Liver (tissue), 9 donors: ENCODE measurements around the gene CAPZB. TPM values are rescaled to one million over a fixed set of nuclear protein-coding genes. Genes with fewer than 3 reads are reported as not detected.

Experiments used
- DNase-seq: peaks from one replicate; pipeline ENCODE4 v3.0.0-alpha.2; 2017; ENCODE audit warnings: low spot score
- H3K27ac ChIP-seq, 2 donors: one replicate each; pipeline ENCODE4 v1.7.0; 2013; ENCODE audit warnings: inconsistent platforms in 2 of 2, low read length in 2 of 2, control low read depth in 1 of 2, low read depth in 1 of 2, mild to moderate bottlenecking in 1 of 2
- H3K27me3 ChIP-seq, 4 donors: one replicate each; pipeline versions ENCODE4 v1.6.1 to v1.7.0; 2013; ENCODE audit warnings: low read length in 3 of 4, inconsistent platforms in 1 of 4, mild to moderate bottlenecking in 1 of 4, moderate library complexity in 1 of 4; ENCODE audit not compliant: control insufficient read depth in 4 of 4, insufficient read depth in 4 of 4
- H3K36me3 ChIP-seq, 4 donors: one replicate each; pipeline versions ENCODE4 v1.6.1 to v1.7.0; 2013; ENCODE audit warnings: low read length in 3 of 4, mild to moderate bottlenecking in 3 of 4, low read depth in 1 of 4, moderate library complexity in 1 of 4; ENCODE audit not compliant: control insufficient read depth in 4 of 4, insufficient read depth in 3 of 4
- H3K4me1 ChIP-seq, 4 donors: one replicate each; pipeline versions ENCODE4 v1.6.1 to v1.7.0; 2013; ENCODE audit warnings: low read length in 3 of 4, mild to moderate bottlenecking in 3 of 4, moderate library complexity in 1 of 4; ENCODE audit not compliant: control insufficient read depth in 4 of 4, insufficient read depth in 4 of 4
- H3K4me3 ChIP-seq, 3 donors: one replicate each; pipeline versions ENCODE4 v1.6.1 to v1.7.0; 2013; ENCODE audit warnings: low read length in 3 of 3, control low read depth in 1 of 3, low read depth in 1 of 3, mild to moderate bottlenecking in 1 of 3
- H3K9ac ChIP-seq, 2 donors: one replicate each; pipeline ENCODE4 v1.7.0; 2013; ENCODE audit warnings: low read length in 2 of 2, mild to moderate bottlenecking in 2 of 2, moderate library complexity in 2 of 2, control low read depth in 1 of 2, low read depth in 1 of 2
- H3K9me3 ChIP-seq, 4 donors: one replicate each; pipeline versions ENCODE4 v1.6.1 to v1.7.0; 2013; ENCODE audit warnings: low read length in 3 of 4; ENCODE audit not compliant: control insufficient read depth in 4 of 4
- ATF3 ChIP-seq: IDR thresholded peaks from 2 replicates; pipeline ENCODE4 v1.6.1; 2016; ENCODE audit warnings: antibody characterized with exemption
- CTCF ChIP-seq: fragments of 150-350 bp; IDR thresholded peaks from 2 replicates; pipeline ENCODE4 v1.5.1; 2017; ENCODE audit warnings: improper control_type of control experiment, low read depth, low read length; ENCODE audit not compliant: missing input control
- EGR1 ChIP-seq, 2 donors: IDR thresholded peaks; 2 replicates each; pipeline ENCODE4 v1.6.1; 2016 to 2018; ENCODE audit warnings: antibody characterized with exemption in 2 of 2, low read depth in 2 of 2
- FOXA1 ChIP-seq: IDR thresholded peaks from 2 replicates; pipeline ENCODE4 v1.6.1; 2016; ENCODE audit warnings: antibody characterized with exemption
- FOXA2 ChIP-seq: IDR thresholded peaks from 2 replicates; pipeline ENCODE4 v1.6.1; 2016; ENCODE audit warnings: antibody characterized with exemption
- GABPA ChIP-seq, 2 donors: IDR thresholded peaks in 1 of 2; conservative IDR thresholded peaks in 1 of 2; 2 replicates each; pipeline ENCODE4 v1.6.1; 2016; ENCODE audit warnings: antibody characterized with exemption in 2 of 2, mild to moderate bottlenecking in 1 of 2, moderate library complexity in 1 of 2
- HNF4G ChIP-seq: IDR thresholded peaks from 2 replicates; pipeline ENCODE4 v1.6.1; 2016; ENCODE audit warnings: antibody characterized with exemption
- MAX ChIP-seq: IDR thresholded peaks from 2 replicates; pipeline ENCODE4 v1.6.1; 2016; ENCODE audit warnings: antibody characterized with exemption
- NR2F2 ChIP-seq: IDR thresholded peaks from 2 replicates; pipeline ENCODE4 v1.6.1; 2016; ENCODE audit warnings: antibody characterized with exemption
- RAD21 ChIP-seq, 2 donors: IDR thresholded peaks; 2 replicates each; pipeline ENCODE4 v1.6.1; 2016; ENCODE audit warnings: antibody characterized with exemption in 2 of 2, mild to moderate bottlenecking in 2 of 2
- REST ChIP-seq: IDR thresholded peaks from 2 replicates; pipeline ENCODE4 v1.6.1; 2016; ENCODE audit warnings: antibody characterized with exemption, mild to moderate bottlenecking
- RXRA ChIP-seq, 2 donors: IDR thresholded peaks; 2 replicates each; pipeline ENCODE4 v1.6.1; 2017 to 2018; ENCODE audit warnings: antibody characterized with exemption in 2 of 2, mild to moderate bottlenecking in 1 of 2
- SP1 ChIP-seq: IDR thresholded peaks from 2 replicates; pipeline ENCODE4 v1.6.1; 2018; ENCODE audit warnings: antibody characterized with exemption, mild to moderate bottlenecking
- TAF1 ChIP-seq: conservative IDR thresholded peaks from 2 replicates; pipeline ENCODE4 v1.6.1; 2016; ENCODE audit warnings: antibody characterized with exemption, mild to moderate bottlenecking
- YY1 ChIP-seq: IDR thresholded peaks from 2 replicates; pipeline ENCODE4 v1.6.1; 2016; ENCODE audit warnings: antibody characterized with exemption, mild to moderate bottlenecking
- ZBTB33 ChIP-seq: IDR thresholded peaks from 2 replicates; pipeline ENCODE4 v1.6.1; 2016; ENCODE audit warnings: antibody characterized with exemption
- whole genome bisulfite sequencing: extraction: QIAGEN DNeasy Blood & Tissue Kit; methylation state at CpG from one replicate; pipeline ENCODE4 v1.1.7; 2013; 5-methylcytosine and 5-hydroxymethylcytosine counted together
- polyA plus RNA-seq, 2 donors: library from polyadenylated mRNA; stranded (reverse) in 1 of 2; unstranded in 1 of 2; fragments of 200-250 nt in 1 of 2; fragments of >200 nt in 1 of 2; fragmentation: Nextera tagmentation in 1 of 2; extraction: Ambion mirVana in 1 of 2; gene quantifications; one replicate each; pipeline versions ENCODE4 v1.2.1 to v1.2.3, GENCODE V29; 2013 to 2015
- total RNA-seq, 2 donors: library from RNA; depleted of rRNA; stranded (reverse); fragments of >200 nt; gene quantifications; one replicate each; pipeline ENCODE4 v1.2.3, GENCODE V29; 2014
- donor health status: healthy.
- donor health status: healthy.
- donor health status: healthy.
- donor health status: healthy.
- donor health status: healthy.

The CAPZB gene
- total and polyA plus RNA-seq, 4 donors, result 38.3 to 98.9 (median 51.1) TPM

- WGBS, result 87% methylated on average over 4 of the region's 4 CpGs
- no peaks in the 10 kb centered on the region for H3K9me3 ChIP-seq
- peaks cover 13 to 47% (median 33%) of the 10 kb centered on the region in 4 donors for H3K4me1 ChIP-seq
- no peaks in the 10 kb centered on the region for H3K27me3 ChIP-seq
- H3K9ac ChIP-seq, result no peak overlapping the region
- no peak for DNase-seq
- H3K4me3 ChIP-seq, result no peak overlapping the region
- TF ChIP-seq TAF1 (no peak), RXRA (IDR thresholded peaks at IDR 0.05) (no peak), RAD21 (IDR thresholded peaks at IDR 0.05) (no peak), REST (no peak), FOXA2 (no peak), SP1 (no peak), FOXA1 (no peak)
- no peak overlapping the region for H3K27ac ChIP-seq
- no peaks in the 10 kb centered on the region for H3K36me3 ChIP-seq
Measured at GRCh38 chr1:19464696-19465095, 20.6 kb downstream of the CAPZB start.

- Histone ChIP-seq H3K9me3 (no peaks in the 10 kb centered on the region), H3K27ac (peak overlapping the region in 1 of 2 donors; percentile 49), H3K36me3 (no peaks in the 10 kb centered on the region), H3K27me3 (no peaks in the 10 kb centered on the region), H3K4me1 (peaks cover 18 to 48% (median 32%) of the 10 kb centered on the region in 4 donors), H3K9ac (no peak overlapping the region), H3K4me3 (no peak overlapping the region)
- TF ChIP-seq TAF1 (no peak), EGR1 (IDR thresholded peaks at IDR 0.05; ENCODE audit: low read depth in 2 of 2) (no peak), GABPA (IDR thresholded peaks at IDR 0.05 in 1 of 2, conservative IDR thresholded peaks at IDR 0.05 in 1 of 2) (no peak), FOXA1 (no peak), YY1 (no peak), RXRA (IDR thresholded peaks at IDR 0.05) (no peak), ATF3 (no peak)
- DNase-seq, result no peak
Measured at GRCh38 chr1:19463504-19463803, 21.9 kb downstream of the CAPZB start.

- H3K9me3 ChIP-seq, result no peaks in the 10 kb centered on the region
- H3K27me3 ChIP-seq, result no peaks in the 10 kb centered on the region
- peak overlapping the region in 1 of 2 donors; percentile 49 for H3K27ac ChIP-seq
- no peak overlapping the region for H3K9ac ChIP-seq
- no peak overlapping the region for H3K4me3 ChIP-seq
- peaks cover 16 to 44% (median 32%) of the 10 kb centered on the region in 4 donors for H3K4me1 ChIP-seq
- DNase-seq, result no peak
- TF ChIP-seq CTCF (no peak), RAD21 (IDR thresholded peaks at IDR 0.05) (no peak), HNF4G (no peak), MAX (no peak), REST (no peak), SP1 (no peak), NR2F2 (no peak), ZBTB33 (no peak)
- WGBS, result 58% methylated on average over 10 of the region's 10 CpGs
- H3K36me3 ChIP-seq, result no peaks in the 10 kb centered on the region
Measured at GRCh38 chr1:19462781-19463503, 22.4 kb downstream of the CAPZB start.
